Vagina (tissue), 2 donors: ENCODE data around the gene ATAD3B. TPM values are rescaled to one million over a fixed set of nuclear protein-coding genes. Genes with fewer than 3 reads are reported as not detected.
"Not testable (repeated sequence)": the region's sequence is repeated elsewhere in the genome, so short reads cannot be mapped to it uniquely, and the experiment has no call there.

Experiments
- DNase-seq, 2 donors: peaks; one replicate each; pipeline ENCODE4 v3.0.0-alpha.2; 2017; ENCODE audit errors: extremely low spot score in 2 of 2
- H3K27ac ChIP-seq: fragments of 200-600 bp; sonication (generic); one replicate; pipeline ENCODE4 v1.5.1; 2019
- H3K27me3 ChIP-seq: fragments of 200-600 bp; sonication (generic); one replicate; pipeline ENCODE4 v1.5.1; 2019
- H3K36me3 ChIP-seq, 2 donors: fragments of 200-600 bp; sonication (generic); one replicate each; pipeline ENCODE4 v1.5.1; 2017 to 2019
- H3K4me1 ChIP-seq: fragments of 200-600 bp; sonication (generic); one replicate; pipeline ENCODE4 v1.5.1; 2019
- H3K4me3 ChIP-seq, 2 donors: fragments of 200-600 bp; sonication (generic); 1 replicate in 1 of 2; 2 replicates in 1 of 2; pipeline ENCODE4 v1.5.1; 2016 to 2019
- H3K9me3 ChIP-seq: fragments of 200-600 bp; sonication (generic); one replicate; pipeline ENCODE4 v1.5.1; 2019
- CTCF ChIP-seq, 3 experiments: fragments of 450-650 bp in 2 of 3; fragments of 200-600 bp in 1 of 3; sonication (generic) in 1 of 3; IDR thresholded peaks; one replicate each; pipeline ENCODE4 v1.5.1; 2017 to 2019; ENCODE audit warnings: antibody characterized with exemption in 3 of 3, mild to moderate bottlenecking in 2 of 3, moderate library complexity in 2 of 3
- POLR2A ChIP-seq, 2 donors: fragments of 450-650 bp; IDR thresholded peaks; one replicate each; pipeline ENCODE4 v1.6.1; 2017; ENCODE audit warnings: antibody characterized with exemption in 2 of 2, mild to moderate bottlenecking in 2 of 2, moderate library complexity in 2 of 2
- POLR2AphosphoS5 ChIP-seq, 2 donors: sonication (generic); formaldehyde crosslinking; IDR thresholded peaks; one replicate each; pipeline ENCODE4 v1.9.0; 2017; ENCODE audit warnings: antibody characterized with exemption in 2 of 2, mild to moderate bottlenecking in 2 of 2, low read depth in 1 of 2; ENCODE audit not compliant: insufficient read depth in 1 of 2
- intact Hi-C: fragments of 100-400 bp; cut with DNase I; formaldehyde crosslinking; loops from one replicate; pipeline ENCODE4 v1.15.1; 2023
- total RNA-seq: library from RNA; depleted of rRNA; stranded (reverse); fragments of >200 nt; gene quantifications from one replicate; pipeline ENCODE4 v1.2.3, GENCODE V29; 2016

The ATAD3B gene
- total RNA-seq, 1 donor from 2014 or later, result 17.7 TPM

GRCh38 chr1:1505366-1505798 is 33.8 kb downstream of the ATAD3B start:
- Histone ChIP-seq H3K4me3 (peak overlapping the region in 1 of 2 donors; percentile 15), H3K4me1 (peaks cover 12% of the 10 kb centered on the region), H3K27ac (peak overlapping the region; percentile 81)
- H3K9me3 ChIP-seq, intact Hi-C loops, H3K36me3 ChIP-seq, H3K27me3 ChIP-seq, DNase-seq: not testable (repeated sequence)
- TF ChIP-seq CTCF (IDR thresholded peaks at IDR 0.05), result peak in 1 of 3 experiments; percentile 42
- peak in 1 of 2 donors; percentile 11 for TF ChIP-seq POLR2AphosphoS5 (IDR thresholded peaks at IDR 0.05; ENCODE audit: insufficient read depth in 1 of 2, low read depth in 1 of 2)

- intact Hi-C loops, H3K4me3 ChIP-seq, DNase-seq, H3K36me3 ChIP-seq, H3K27me3 ChIP-seq, H3K9me3 ChIP-seq: not testable (repeated sequence)
- peaks cover 14% of the 10 kb centered on the region for H3K4me1 ChIP-seq
- peak overlapping the region; percentile 81 for H3K27ac ChIP-seq
Observed at GRCh38 chr1:1505801-1506200, 34.2 kb downstream of the ATAD3B start.

- intact Hi-C loops, result no loop called here
- H3K36me3 ChIP-seq, result no peaks in the 10 kb centered on the region
- DNase-seq, result no peak
- H3K27ac ChIP-seq, result no peak overlapping the region
- no peaks in the 10 kb centered on the region for H3K9me3 ChIP-seq
- H3K4me3 ChIP-seq, result no peak overlapping the region
- H3K4me1 ChIP-seq, result peaks cover 20% of the 10 kb centered on the region
- no peaks in the 10 kb centered on the region for H3K27me3 ChIP-seq
- no peak for TF ChIP-seq POLR2A (IDR thresholded peaks at IDR 0.05)
- TF ChIP-seq POLR2AphosphoS5 (IDR thresholded peaks at IDR 0.05; ENCODE audit: insufficient read depth in 1 of 2, low read depth in 1 of 2), result no peak
- TF ChIP-seq CTCF (IDR thresholded peaks at IDR 0.05), result no peak
Observed at GRCh38 chr1:1507305-1507704, 35.7 kb downstream of the ATAD3B start.

GRCh38 chr1:1508775-1509464 is 37.4 kb downstream of the ATAD3B start:
- H3K27ac ChIP-seq, H3K4me3 ChIP-seq, H3K9me3 ChIP-seq, DNase-seq, intact Hi-C loops, H3K36me3 ChIP-seq, H3K27me3 ChIP-seq: not testable (repeated sequence)
- peaks cover 20% of the 10 kb centered on the region for H3K4me1 ChIP-seq

- H3K36me3 ChIP-seq, H3K9me3 ChIP-seq, intact Hi-C loops, DNase-seq, H3K27me3 ChIP-seq, H3K27ac ChIP-seq, H3K4me3 ChIP-seq: not testable (repeated sequence)
- peaks cover 20% of the 10 kb centered on the region for H3K4me1 ChIP-seq
Observed at GRCh38 chr1:1509465-1509850, 37.9 kb downstream of the ATAD3B start.

GRCh38 chr1:1510912-1511532 is 39.5 kb downstream of the ATAD3B start:
- no peaks in the 10 kb centered on the region for H3K27me3 ChIP-seq
- H3K4me1 ChIP-seq, result peaks cover 9% of the 10 kb centered on the region
- no peaks in the 10 kb centered on the region for H3K36me3 ChIP-seq
- H3K4me3 ChIP-seq, result peak overlapping the region; percentile 74 to 98
- intact Hi-C loops, result no loop called here
- DNase-seq, result no peak
- H3K27ac ChIP-seq, result peak overlapping the region; percentile 91
- H3K9me3 ChIP-seq, result no peaks in the 10 kb centered on the region
- TF ChIP-seq POLR2A (IDR thresholded peaks at IDR 0.05) (no peak), CTCF (IDR thresholded peaks at IDR 0.05) (no peak), POLR2AphosphoS5 (IDR thresholded peaks at IDR 0.05; ENCODE audit: insufficient read depth in 1 of 2, low read depth in 1 of 2) (no peak)
